Left ventricle myocardium superior (tissue), 1 donor: ENCODE data around the gene DNAH11. TPM values are rescaled to one million over a fixed set of nuclear protein-coding genes. Genes with fewer than 3 reads are reported as not detected.

Source experiments
- ATAC-seq: fragments of 200-7000 bp; cut with Tn5 transposase; one replicate; pipeline ENCODE4 v1.9.1; 2020; ENCODE audit warnings: mild to moderate bottlenecking, moderate library complexity
- DNase-seq: peaks from one replicate; pipeline ENCODE4 v3.0.0-alpha.2; 2020
- intact Hi-C: fragments of 100-400 bp; cut with micrococcal nuclease; formaldehyde crosslinking; loops from one replicate; pipeline ENCODE4 v1.11.0; 2022
- total RNA-seq: library from RNA; stranded (reverse); fragmentation: NEBNext Ultra II Directional; extraction: Animal tissue kit (Norgen Biotek cat#: 25700); gene quantifications from one replicate; pipeline ENCODE4 v1.2.1, GENCODE V29; 2021
- donor health status: DM: no; HTN: yes; CAD: no; lungs with severe emphysema.

DNAH11 gene
- total RNA-seq, 1 donor from 2014 or later = 0.12 TPM

DNA sequence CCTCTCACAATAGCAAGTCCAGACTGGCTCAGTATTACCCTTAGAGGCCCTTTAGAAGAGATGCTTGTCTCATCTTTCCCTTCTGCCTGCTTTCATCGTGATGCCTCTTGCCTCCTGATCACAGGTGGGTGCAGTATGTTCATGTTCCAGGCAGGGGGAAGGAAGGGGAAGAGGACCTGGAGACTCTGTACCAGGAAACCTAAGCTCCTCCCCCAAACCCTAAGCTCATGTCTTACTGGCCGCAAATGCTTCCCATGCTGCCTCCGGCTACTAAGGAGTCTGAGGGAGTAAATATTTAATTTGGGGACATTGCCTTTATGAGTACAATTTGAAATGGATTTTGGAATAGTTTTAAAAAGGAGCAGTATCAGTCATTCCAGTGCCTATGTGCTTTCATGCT is 210.2 kb downstream of the DNAH11 start:
- no peak for DNase-seq

DNA sequence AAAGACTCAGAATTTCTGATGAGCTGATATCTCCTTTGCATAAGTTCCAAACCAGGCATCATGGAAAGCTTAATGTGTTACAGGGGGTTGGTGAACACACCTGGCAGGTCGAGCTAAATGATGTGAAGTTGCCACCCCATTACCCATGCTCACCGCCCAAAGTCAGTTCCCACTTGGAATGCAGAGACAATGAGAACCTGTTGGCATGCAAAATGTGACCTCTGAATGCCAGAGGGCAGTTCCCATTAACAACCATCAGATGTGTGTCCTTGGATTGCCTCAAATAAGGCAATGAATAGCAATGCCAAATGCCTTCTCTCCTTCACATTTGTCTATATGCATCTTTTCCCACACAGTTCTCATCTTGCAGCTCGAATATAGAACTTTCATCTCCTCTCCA is 212.1 kb downstream of the DNAH11 start:
- no peak for DNase-seq
- intact Hi-C loops = no loop called here
- ATAC-seq = no peak

More for the DNA sequence above, 210.2 kb downstream of the DNAH11 start:
- intact Hi-C loops = no loop called here
- ATAC-seq = no peak

DNA sequence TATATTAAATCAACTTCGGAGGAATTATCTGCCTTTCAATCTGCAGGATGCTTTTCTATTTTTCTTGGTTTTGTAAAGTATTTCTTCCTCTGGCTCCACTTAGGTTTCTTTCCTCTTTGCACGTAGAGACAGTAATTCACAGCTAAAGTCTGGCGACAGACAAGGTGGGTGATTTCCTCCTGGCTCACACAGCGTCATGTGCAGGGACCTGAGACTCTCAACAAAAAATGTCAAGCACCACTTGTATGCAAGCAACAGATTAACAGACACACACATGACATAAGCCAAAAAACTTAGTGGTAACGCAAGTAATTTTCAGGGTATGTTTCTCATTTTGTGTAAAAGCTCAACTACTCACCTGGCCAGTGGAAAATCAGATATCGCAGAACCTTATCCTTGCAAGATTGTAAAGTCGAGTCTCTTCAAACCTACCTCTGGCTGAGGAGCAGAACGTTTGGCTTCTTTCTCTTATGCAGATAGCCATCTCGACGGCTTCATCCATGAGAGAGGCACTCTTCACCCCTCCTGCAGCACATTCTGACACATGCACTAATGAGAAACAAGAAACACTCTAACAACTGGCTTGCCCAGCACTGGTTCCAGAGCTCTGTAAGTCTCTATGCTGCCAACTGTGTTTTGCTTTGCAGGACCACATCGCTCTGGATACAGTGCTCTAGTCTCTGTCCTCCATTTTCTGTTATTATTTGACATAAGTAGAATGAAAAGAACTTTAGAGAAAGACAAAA is 214.9 kb downstream of the DNAH11 start:
- ATAC-seq (no peak), DNase-seq (no peak)
- intact Hi-C loops = no loop called here

DNA sequence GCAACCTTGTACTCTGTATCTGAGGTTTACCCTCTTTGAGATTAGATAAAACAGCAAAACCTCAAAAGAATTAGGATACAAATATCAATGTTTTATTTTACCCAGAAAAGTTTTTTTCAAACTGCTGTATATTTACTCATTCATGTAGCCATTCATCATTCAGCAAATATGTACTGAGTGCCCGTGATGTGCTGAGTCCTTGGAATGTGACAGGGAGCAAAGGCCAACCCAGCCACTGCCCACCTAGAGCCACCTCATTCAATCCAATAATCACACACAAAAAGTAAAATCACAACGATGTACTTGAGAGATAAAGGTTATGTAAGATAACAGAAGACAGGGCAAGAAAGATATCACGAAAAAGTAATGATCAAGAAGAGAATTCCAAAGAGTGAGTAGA is 215.4 kb downstream of the DNAH11 start:
- ATAC-seq = no peak
- intact Hi-C loops = no loop called here
- DNase-seq = no peak

DNA sequence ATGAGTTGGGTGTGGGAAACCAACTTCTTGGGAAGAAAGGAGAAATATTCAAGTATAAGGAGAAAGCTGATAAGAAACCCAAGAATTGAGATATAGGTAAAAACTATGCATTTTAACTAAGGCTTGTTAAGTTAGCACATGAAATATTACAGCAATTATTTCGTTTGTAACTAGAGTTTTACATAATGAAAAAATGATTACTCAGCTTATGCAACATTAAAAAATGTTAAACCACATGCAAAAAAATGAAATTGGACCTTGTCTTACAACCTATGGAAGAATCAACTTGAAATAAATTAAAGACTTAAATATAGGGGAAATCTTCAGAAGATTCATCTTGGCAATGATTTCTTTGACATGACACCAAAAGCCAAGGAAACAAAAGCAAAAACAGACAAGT is 219.6 kb downstream of the DNAH11 start:
- DNase-seq = no peak
- ATAC-seq = no peak
- intact Hi-C loops = no loop called here

DNA sequence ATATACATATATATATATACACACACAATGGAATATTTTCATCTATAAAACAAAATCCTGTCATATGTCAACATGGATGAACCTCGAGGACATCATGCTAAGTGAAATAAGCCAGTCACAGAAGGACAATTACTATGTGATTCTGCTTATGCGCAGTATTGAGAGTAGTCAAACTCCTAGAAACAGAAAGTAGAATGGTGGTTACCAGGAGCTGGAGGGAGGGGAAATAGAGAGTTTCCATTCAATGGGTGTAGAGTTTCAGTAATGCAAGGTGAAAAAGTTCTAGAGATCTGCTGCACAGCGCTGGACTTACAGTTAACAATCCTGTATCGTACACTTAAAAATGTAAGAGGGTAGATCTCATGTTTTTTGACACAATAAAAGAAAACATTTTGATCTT is 221.0 kb downstream of the DNAH11 start:
- no peak for DNase-seq
- ATAC-seq = no peak
- intact Hi-C loops = no loop called here

DNA sequence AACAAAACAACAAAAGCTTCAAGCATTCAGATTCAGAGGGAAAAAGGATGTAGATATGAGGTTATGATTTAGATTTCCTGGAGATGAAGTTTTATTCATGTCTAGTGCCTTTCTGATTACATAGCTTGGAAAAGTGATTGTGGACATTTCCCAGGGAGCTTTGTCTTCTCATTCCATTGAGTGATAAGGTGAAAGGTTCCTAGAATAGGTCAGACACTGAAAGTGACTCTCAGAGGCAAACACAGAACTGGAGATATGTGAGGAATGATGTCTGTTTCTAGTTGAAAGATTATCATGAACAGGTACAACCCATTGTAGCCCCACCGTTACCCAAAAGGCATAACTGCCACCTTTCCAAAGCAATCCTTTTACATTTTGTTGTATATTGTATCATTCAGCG is 223.4 kb downstream of the DNAH11 start:
- ATAC-seq (peak; percentile 69), DNase-seq (no peak)
- intact Hi-C loops = loop anchor here (2.0 to 5.0 kb wide), 2 partner anchors 235 to 509 kb away; no protein-coding TSS in a partner anchor

DNA sequence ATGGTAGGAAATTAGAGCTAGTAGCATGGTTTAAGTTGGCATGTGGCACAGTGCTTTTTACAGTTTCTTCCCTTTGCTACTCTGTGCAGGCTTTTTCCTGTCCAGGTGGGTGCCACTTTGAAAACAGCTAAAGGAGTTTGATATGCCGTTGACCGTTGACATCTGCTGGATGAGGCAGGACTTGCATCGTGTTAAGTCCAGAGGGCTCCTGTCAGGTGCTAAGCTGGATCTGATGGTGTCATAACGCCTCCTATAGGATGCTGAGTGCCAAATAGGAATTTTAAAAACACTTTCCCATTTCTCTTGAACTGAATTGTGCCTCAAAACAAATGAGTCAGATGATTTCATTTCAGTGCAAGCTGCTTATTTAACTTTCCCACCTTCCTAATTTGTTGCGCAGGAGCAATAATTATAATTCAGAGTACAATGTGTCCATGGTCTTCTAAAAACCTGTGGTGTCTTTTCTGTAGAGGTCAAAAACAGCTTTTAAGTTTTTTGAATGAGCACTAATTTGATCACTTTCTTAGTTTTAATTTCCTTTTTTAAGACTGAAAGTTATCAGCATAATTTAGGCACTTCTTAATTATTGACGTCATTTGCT is 224.6 kb downstream of the DNAH11 start:
- intact Hi-C loops = loop anchor here (2.0 to 5.0 kb wide), 2 partner anchors 233 to 510 kb away; no protein-coding TSS in a partner anchor
- peak; percentile 95 for ATAC-seq

DNA sequence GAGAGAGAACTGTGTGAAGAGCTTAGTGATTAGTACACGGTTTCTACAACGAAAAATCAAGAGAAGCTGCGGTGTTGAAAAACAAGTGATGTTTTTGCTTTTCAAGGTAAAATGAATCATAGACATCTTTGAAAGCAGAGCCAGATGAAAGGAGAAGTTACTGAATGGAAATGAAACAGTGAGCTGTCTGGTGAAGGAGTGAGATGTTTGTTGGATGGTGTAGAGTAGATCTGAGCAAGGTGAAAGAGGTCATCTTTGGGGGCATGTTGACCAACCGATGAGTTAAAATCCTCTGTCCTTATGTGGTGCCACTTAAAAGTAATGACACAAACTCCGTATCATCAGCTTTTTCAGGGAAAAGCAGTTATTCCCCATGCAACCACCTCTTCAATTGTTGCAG is 225.4 kb downstream of the DNAH11 start:
- DNase-seq (no peak), ATAC-seq (no peak)
- intact Hi-C loops = loop anchor here (5.0 kb wide), 1 partner anchor 511 kb away; no protein-coding TSS in a partner anchor

More for the DNA sequence above, 224.6 kb downstream of the DNAH11 start:
- DNase-seq = no peak

DNA sequence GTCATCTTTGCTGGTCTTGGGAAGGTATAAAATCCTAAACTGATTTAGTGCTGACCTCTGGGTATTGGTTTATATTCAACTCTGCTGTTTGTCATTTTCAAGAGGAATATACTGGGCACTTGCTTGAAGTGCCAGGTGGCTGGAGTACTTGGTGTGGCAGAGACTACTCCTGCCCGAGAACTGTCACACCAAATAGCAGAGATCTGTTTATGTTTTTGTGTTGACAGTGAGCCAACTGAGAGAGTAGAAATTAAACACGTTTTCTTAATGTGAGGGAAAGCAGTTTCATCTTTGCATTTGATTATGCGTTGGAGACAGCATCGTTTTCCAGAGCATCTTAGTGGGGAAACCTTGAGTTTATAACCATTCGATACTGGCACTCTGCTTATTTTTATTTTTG is 228.4 kb downstream of the DNAH11 start:
- intact Hi-C loops = no loop called here
- DNase-seq (no peak), ATAC-seq (no peak)

DNA sequence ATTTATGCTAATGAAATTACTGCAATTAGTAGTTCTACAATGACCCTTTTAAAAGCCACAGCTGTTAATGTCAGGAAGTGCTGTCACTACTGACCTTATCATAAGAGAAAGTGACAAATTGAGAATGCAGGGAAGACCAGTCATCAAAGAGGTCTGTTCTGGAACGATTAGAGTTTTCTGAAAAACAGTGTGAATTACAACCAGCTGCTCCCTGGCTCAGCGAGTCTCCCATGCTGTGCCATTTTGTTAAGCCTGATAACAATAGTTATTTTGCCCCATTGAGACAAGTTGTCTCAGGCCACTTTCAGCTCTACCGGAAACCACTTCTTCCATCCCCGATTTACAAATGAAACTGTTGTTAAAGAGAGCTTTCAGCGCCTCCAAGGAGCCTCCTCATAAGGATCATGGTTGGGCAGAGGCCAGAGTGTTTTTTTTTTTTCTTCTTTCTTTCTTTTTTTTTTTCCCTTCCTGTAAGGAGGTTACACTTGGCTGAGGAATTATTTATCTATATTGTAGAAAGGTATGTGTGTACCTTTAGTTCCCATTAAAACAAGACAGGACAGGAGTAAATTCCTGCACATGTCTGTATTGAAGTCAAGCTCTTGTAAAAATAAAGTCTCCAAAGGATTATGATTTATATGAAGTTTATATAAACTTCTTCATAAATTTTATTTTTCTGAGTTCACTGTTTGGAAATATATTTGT is 229.2 kb downstream of the DNAH11 start:
- no peak for ATAC-seq
- intact Hi-C loops = no loop called here
- DNase-seq = no peak

DNA sequence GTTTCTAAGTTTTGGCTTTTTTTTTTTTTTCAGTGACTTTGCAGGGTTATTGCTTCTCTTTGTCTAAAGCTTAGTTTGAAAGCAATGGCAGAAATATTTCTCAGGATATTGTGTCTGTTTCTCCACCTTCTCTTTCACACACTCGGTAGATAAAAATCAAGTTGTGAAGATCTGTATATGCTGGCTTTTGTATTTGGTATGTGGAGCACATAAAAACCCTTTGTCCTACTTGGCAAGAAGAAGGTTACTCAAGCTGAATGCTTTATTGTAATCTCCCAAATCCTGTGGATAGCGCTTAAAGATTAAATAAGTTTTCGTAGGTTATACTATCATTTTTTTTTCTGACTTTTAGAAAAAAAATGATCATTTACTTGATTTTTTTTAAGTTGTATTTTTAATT is 230.5 kb downstream of the DNAH11 start:
- ATAC-seq (no peak), DNase-seq (no peak)
- intact Hi-C loops = no loop called here

DNA sequence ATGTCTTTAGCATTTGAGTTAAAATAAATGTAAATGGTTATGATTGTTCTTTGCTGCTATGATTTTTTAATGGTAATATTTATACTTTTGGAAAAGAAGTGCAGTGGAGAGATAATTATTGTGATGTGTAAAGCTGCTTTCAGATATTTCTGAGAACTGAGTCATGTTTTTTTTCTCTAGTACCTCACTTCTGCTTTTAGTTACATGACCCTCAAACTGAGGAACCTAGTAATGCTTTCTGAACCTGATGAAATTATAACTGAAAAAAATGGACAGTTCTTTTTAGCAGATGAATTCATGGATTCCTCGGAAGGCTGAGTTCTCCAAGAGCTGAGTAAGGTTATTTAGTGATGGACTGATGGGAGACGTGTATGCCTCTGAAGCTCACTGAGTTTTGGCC is 235.1 kb downstream of the DNAH11 start:
- no peak for ATAC-seq
- no peak for DNase-seq
- intact Hi-C loops = no loop called here

DNA sequence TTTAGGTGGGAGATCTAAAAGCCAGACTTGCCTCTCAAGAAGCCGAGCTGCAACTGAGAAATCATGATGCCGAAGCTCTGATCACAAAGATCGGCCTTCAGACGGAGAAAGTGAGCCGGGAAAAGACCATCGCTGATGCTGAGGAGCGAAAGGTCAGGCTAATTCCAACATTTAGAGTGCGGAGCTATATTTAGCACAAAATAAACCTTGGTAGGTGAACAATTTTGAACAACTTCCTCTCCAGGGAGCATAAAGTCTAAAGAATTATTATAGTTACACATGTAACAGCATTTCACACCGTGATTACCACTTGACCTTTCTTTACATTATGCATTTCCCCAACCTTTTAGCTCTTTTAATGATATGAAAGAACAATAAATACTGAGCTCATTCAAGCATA is 236.1 kb downstream of the DNAH11 start:
- ATAC-seq = no peak

DNA sequence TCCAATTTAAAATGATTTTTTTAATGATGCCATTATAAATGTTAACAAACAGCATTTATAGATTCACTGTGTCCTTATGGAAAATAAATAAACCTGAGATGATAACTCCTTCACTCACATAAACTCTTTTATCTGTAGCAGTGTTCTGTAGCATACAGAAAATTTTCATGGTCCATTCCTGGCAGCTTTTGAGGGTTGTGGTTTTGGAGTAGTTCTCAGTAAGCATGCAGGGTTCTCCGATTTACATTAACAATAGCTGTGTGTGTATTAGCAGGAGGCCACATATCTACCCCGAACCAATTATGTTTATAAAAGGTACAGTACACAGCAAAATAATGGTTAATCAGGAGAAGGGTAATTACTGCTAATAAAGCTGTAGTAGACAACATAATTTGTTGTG is 240.2 kb downstream of the DNAH11 start:
- ATAC-seq (no peak), DNase-seq (no peak)
- intact Hi-C loops = no loop called here

More for the DNA sequence above, 236.1 kb downstream of the DNAH11 start:
- no peak for DNase-seq
- intact Hi-C loops = no loop called here

DNA sequence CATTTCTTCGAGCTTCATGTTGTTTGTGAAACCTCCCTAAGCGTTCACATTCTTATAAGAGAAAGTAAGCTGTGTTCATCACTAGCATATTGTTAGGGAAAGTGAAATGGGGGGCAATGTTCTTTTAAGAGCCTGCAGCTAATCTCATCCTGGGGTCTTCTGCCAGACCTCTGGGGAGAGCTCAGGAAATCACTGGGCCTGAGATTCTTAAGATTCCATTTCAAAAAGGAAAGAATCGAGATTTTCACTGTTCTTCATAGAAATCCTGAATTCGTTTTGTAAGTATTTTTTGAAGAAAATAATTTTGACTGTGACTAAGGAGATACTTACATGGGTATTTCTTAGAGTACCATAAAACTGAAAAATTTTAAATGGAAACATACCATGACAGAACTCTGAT is 242.2 kb downstream of the DNAH11 start:
- ATAC-seq (no peak), DNase-seq (no peak)
- intact Hi-C loops = no loop called here

DNA sequence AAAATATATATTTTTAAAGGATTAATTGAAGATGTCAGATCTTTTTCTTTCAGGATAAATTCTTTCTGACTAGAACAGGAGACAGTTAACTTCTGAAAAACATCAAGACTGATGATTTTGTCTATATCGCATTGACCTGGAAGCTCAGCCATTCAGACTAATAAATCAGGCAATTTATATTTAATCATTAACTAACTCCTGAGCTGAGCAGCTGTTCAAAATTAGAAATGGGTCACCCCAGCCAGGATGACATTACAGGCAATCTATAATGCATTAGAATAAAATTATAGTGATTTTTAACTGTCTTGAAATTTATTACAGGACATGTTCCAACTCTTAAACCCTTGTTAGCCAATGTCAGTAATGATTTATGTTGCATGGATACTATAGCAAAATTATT is 263.0 kb downstream of the DNAH11 start:
- intact Hi-C loops = no loop called here
- DNase-seq (no peak), ATAC-seq (no peak)

DNA sequence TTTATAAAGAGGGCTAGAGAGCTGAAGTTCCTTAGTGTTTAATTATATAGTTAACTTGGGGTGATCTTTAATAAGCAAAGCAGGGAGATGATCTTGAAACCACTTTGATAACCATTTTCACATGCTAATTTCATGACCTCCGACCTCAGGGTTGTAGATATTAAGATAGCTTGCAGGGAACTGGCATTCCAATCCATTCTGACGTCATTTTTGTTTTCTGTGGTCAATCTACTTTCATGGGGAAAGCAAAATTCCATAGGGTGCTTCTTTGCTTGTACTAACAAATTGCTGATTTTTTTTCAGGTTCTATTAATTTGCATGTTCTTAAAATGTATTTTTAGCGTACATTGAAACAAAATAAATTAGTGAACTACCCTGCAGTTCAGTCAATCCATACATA is 263.5 kb downstream of the DNAH11 start:
- intact Hi-C loops = no loop called here

DNA sequence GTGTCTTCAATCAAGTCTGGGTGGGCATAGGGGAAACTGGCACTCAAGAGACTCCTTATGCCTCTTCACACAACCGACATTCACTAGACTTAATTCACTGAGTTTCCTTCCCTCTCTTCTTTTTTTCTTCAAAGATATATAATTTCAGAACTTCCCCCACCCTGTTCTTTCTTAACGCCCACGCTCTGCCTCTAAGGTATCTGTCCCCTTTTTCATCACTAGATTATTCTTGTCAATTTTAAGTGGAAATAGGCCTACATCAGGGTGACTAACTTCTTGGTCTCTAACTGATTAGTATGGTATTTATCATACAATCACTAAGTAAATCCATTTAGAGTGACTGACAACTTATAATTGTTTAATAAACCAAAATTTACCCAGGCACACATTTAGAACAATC is 276.2 kb downstream of the DNAH11 start:
- intact Hi-C loops = no loop called here
- ATAC-seq (no peak), DNase-seq (no peak)

More for the DNA sequence above, 263.5 kb downstream of the DNAH11 start:
- ATAC-seq (no peak), DNase-seq (no peak)

DNA sequence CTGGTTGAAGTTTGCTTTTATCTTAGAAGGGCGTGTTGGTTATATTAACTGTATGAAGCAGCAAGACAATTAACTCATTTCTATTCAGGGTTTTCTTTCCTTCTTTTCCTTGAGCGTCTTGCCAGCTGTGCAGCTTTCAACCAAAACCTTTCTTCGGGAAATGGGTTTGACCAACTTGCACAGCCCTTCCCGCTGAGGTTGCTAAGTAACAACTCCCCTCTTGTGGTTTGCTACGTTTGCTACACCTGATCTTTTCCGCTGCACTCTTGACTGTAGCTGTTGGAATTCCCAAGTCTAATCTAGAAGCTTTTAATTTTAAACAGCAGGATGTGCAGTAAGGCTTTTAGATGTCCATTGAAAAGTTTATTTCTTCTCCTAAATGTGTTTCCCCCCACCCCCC is 286.0 kb downstream of the DNAH11 start:
- DNase-seq (no peak), ATAC-seq (no peak)
- intact Hi-C loops = no loop called here
